Liver (tissue), 9 donors: ENCODE measurements around the gene SH3RF3. TPM values are rescaled to one million over a fixed set of nuclear protein-coding genes. Genes with fewer than 3 reads are reported as not detected.

Experiments
- DNase-seq: peaks from one replicate; pipeline ENCODE4 v3.0.0-alpha.2; 2017; ENCODE audit warnings: low spot score
- H3K27ac ChIP-seq, 2 donors: one replicate each; pipeline ENCODE4 v1.7.0; 2013; ENCODE audit warnings: inconsistent platforms in 2 of 2, low read length in 2 of 2, control low read depth in 1 of 2, low read depth in 1 of 2, mild to moderate bottlenecking in 1 of 2
- H3K27me3 ChIP-seq, 4 donors: one replicate each; pipeline versions ENCODE4 v1.6.1 to v1.7.0; 2013; ENCODE audit warnings: low read length in 3 of 4, inconsistent platforms in 1 of 4, mild to moderate bottlenecking in 1 of 4, moderate library complexity in 1 of 4; ENCODE audit not compliant: control insufficient read depth in 4 of 4, insufficient read depth in 4 of 4
- H3K36me3 ChIP-seq, 4 donors: one replicate each; pipeline versions ENCODE4 v1.6.1 to v1.7.0; 2013; ENCODE audit warnings: low read length in 3 of 4, mild to moderate bottlenecking in 3 of 4, low read depth in 1 of 4, moderate library complexity in 1 of 4; ENCODE audit not compliant: control insufficient read depth in 4 of 4, insufficient read depth in 3 of 4
- H3K4me1 ChIP-seq, 4 donors: one replicate each; pipeline versions ENCODE4 v1.6.1 to v1.7.0; 2013; ENCODE audit warnings: low read length in 3 of 4, mild to moderate bottlenecking in 3 of 4, moderate library complexity in 1 of 4; ENCODE audit not compliant: control insufficient read depth in 4 of 4, insufficient read depth in 4 of 4
- H3K4me3 ChIP-seq, 3 donors: one replicate each; pipeline versions ENCODE4 v1.6.1 to v1.7.0; 2013; ENCODE audit warnings: low read length in 3 of 3, control low read depth in 1 of 3, low read depth in 1 of 3, mild to moderate bottlenecking in 1 of 3
- H3K9ac ChIP-seq, 2 donors: one replicate each; pipeline ENCODE4 v1.7.0; 2013; ENCODE audit warnings: low read length in 2 of 2, mild to moderate bottlenecking in 2 of 2, moderate library complexity in 2 of 2, control low read depth in 1 of 2, low read depth in 1 of 2
- H3K9me3 ChIP-seq, 4 donors: one replicate each; pipeline versions ENCODE4 v1.6.1 to v1.7.0; 2013; ENCODE audit warnings: low read length in 3 of 4; ENCODE audit not compliant: control insufficient read depth in 4 of 4
- FOXA2 ChIP-seq: IDR thresholded peaks from 2 replicates; pipeline ENCODE4 v1.6.1; 2016; ENCODE audit warnings: antibody characterized with exemption
- HNF4G ChIP-seq: IDR thresholded peaks from 2 replicates; pipeline ENCODE4 v1.6.1; 2016; ENCODE audit warnings: antibody characterized with exemption
- MAX ChIP-seq: IDR thresholded peaks from 2 replicates; pipeline ENCODE4 v1.6.1; 2016; ENCODE audit warnings: antibody characterized with exemption
- REST ChIP-seq: IDR thresholded peaks from 2 replicates; pipeline ENCODE4 v1.6.1; 2016; ENCODE audit warnings: antibody characterized with exemption, mild to moderate bottlenecking
- SP1 ChIP-seq: IDR thresholded peaks from 2 replicates; pipeline ENCODE4 v1.6.1; 2018; ENCODE audit warnings: antibody characterized with exemption, mild to moderate bottlenecking
- TAF1 ChIP-seq: conservative IDR thresholded peaks from 2 replicates; pipeline ENCODE4 v1.6.1; 2016; ENCODE audit warnings: antibody characterized with exemption, mild to moderate bottlenecking
- WGBS: extraction: QIAGEN DNeasy Blood & Tissue Kit; methylation state at CpG from one replicate; pipeline ENCODE4 v1.1.7; 2013; 5-methylcytosine and 5-hydroxymethylcytosine counted together
- polyA plus RNA-seq, 2 donors: library from polyadenylated mRNA; stranded (reverse) in 1 of 2; unstranded in 1 of 2; fragments of 200-250 nt in 1 of 2; fragments of >200 nt in 1 of 2; fragmentation: Nextera tagmentation in 1 of 2; extraction: Ambion mirVana in 1 of 2; gene quantifications; one replicate each; pipeline versions ENCODE4 v1.2.1 to v1.2.3, GENCODE V29; 2013 to 2015
- total RNA-seq, 2 donors: library from RNA; depleted of rRNA; stranded (reverse); fragments of >200 nt; gene quantifications; one replicate each; pipeline ENCODE4 v1.2.3, GENCODE V29; 2014
- donor health status: healthy.
- donor health status: healthy.
- donor health status: healthy.
- donor health status: healthy.
- donor health status: healthy.

The SH3RF3 gene
- total and polyA plus RNA-seq, 4 donors, result 0.11 to 1.0 (median 0.54) TPM

GRCh38 chr2:109102588-109103233 lies 26.3 kb upstream of the SH3RF3 start:
- H3K9me3 ChIP-seq, result no peaks in the 10 kb centered on the region
- no peaks in the 10 kb centered on the region for H3K4me1 ChIP-seq
- WGBS, result 29% methylated on average over 10 of the region's 10 CpGs
- H3K27ac ChIP-seq, result no peak overlapping the region
- no peaks in the 10 kb centered on the region for H3K36me3 ChIP-seq
- H3K9ac ChIP-seq, result no peak overlapping the region
- H3K4me3 ChIP-seq, result no peak overlapping the region
- no peak for TF ChIP-seq TAF1
- H3K27me3 ChIP-seq, result no peaks in the 10 kb centered on the region
- DNase-seq, result no peak

GRCh38 chr2:109105113-109105512 lies 23.9 kb upstream of the SH3RF3 start:
- Histone ChIP-seq H3K27ac (no peak overlapping the region), H3K27me3 (no peaks in the 10 kb centered on the region), H3K36me3 (no peaks in the 10 kb centered on the region), H3K9me3 (no peaks in the 10 kb centered on the region), H3K4me1 (no peaks in the 10 kb centered on the region), H3K9ac (no peak overlapping the region), H3K4me3 (no peak overlapping the region)
- 94% methylated on average over 5 of the region's 5 CpGs for WGBS
- TF ChIP-seq REST (no peak), TAF1 (no peak)
- no peak for DNase-seq

- Histone ChIP-seq H3K4me1 (no peaks in the 10 kb centered on the region), H3K9ac (no peak overlapping the region), H3K36me3 (no peaks in the 10 kb centered on the region), H3K4me3 (no peak overlapping the region), H3K27me3 (no peaks in the 10 kb centered on the region), H3K27ac (no peak overlapping the region), H3K9me3 (no peaks in the 10 kb centered on the region)
- WGBS, result 94% methylated on average over 9 of the region's 9 CpGs
- TF ChIP-seq SP1, result no peak
- no peak for TF ChIP-seq MAX
- TF ChIP-seq HNF4G, result no peak
- no peak for TF ChIP-seq FOXA2
- no peak for DNase-seq
Measured at GRCh38 chr2:109108740-109109139, 20.3 kb upstream of the SH3RF3 start.

GRCh38 chr2:109109342-109109741 lies 19.7 kb upstream of the SH3RF3 start:
- Histone ChIP-seq H3K27ac (no peak overlapping the region), H3K4me1 (no peaks in the 10 kb centered on the region), H3K36me3 (no peaks in the 10 kb centered on the region), H3K9me3 (no peaks in the 10 kb centered on the region), H3K9ac (no peak overlapping the region), H3K27me3 (no peaks in the 10 kb centered on the region), H3K4me3 (no peak overlapping the region)
- no peak for TF ChIP-seq MAX
- WGBS, result 89% methylated on average over 2 of the region's 2 CpGs
- no peak for DNase-seq
